NCI-H345 treated with DMSO at 0.1 percent for 48 hours (cell line): ENCODE results near the gene DPP6.

Source experiments
- DNase-seq: peaks from one replicate; lab custom pipeline; 2025; ENCODE audit not compliant: unreplicated experiment; lab: John Stamatoyannopoulos, UW

DPP6 gene

GRCh38 chr7:154746571-154747360 lies 694.6 kb downstream of the DPP6 start:
- no peak for DNase-seq

- DNase-seq = no peak
Measured at GRCh38 chr7:154748089-154748786, 696.0 kb downstream of the DPP6 start.

- no peak for DNase-seq
Measured at GRCh38 chr7:154750353-154750801, 698.2 kb downstream of the DPP6 start.

GRCh38 chr7:154753226-154753625 lies 701.0 kb downstream of the DPP6 start:
- DNase-seq = no peak

GRCh38 chr7:154757756-154758155 lies 705.6 kb downstream of the DPP6 start:
- DNase-seq = no peak

- DNase-seq = no peak
Measured at GRCh38 chr7:154759989-154760388, 707.8 kb downstream of the DPP6 start.

- DNase-seq = no peak
Measured at GRCh38 chr7:154765118-154765517, 712.9 kb downstream of the DPP6 start.

GRCh38 chr7:154767142-154767541 lies 714.9 kb downstream of the DPP6 start:
- DNase-seq = no peak

- no peak for DNase-seq
Measured at GRCh38 chr7:154767821-154768415, 715.7 kb downstream of the DPP6 start.

GRCh38 chr7:154769001-154769400 lies 716.8 kb downstream of the DPP6 start:
- no peak for DNase-seq

- no peak for DNase-seq
Measured at GRCh38 chr7:154769527-154769926, 717.3 kb downstream of the DPP6 start.

GRCh38 chr7:154770361-154770760 lies 718.2 kb downstream of the DPP6 start:
- DNase-seq = no peak

GRCh38 chr7:154770962-154771361 lies 718.8 kb downstream of the DPP6 start:
- no peak for DNase-seq

- no peak for DNase-seq
Measured at GRCh38 chr7:154774303-154774969, 722.2 kb downstream of the DPP6 start.

GRCh38 chr7:154775681-154776080 lies 723.5 kb downstream of the DPP6 start:
- no peak for DNase-seq

- no peak for DNase-seq
Measured at GRCh38 chr7:154776350-154776749, 724.2 kb downstream of the DPP6 start.

GRCh38 chr7:154777023-154777422 lies 724.8 kb downstream of the DPP6 start:
- no peak for DNase-seq

GRCh38 chr7:154777489-154777888 lies 725.3 kb downstream of the DPP6 start:
- DNase-seq = no peak

GRCh38 chr7:154777908-154778307 lies 725.7 kb downstream of the DPP6 start:
- DNase-seq = no peak

GRCh38 chr7:154781369-154782303 lies 729.4 kb downstream of the DPP6 start:
- DNase-seq = no peak
